Caco-2 (cell line): ENCODE data around the gene SLC35B4. TPM values are rescaled to one million over a fixed set of nuclear protein-coding genes. Genes with fewer than 3 reads are reported as not detected.

Experiments
- BruUV-seq: library from RNA; stranded (reverse); fragments of 400-500 nt; replicated peaks from 2 replicates; lab custom pipeline; 2021; lab: Mats Ljungman, UMichigan
- CTCF ChIA-PET: fragments of 300-600 bp; sonication (Branson Sonifier 250); formaldehyde crosslinking; loops from one replicate; lab custom pipeline; 2022; ENCODE audit warnings: antibody characterized with exemption; lab: Charles Lee
- POLR2A ChIA-PET: fragments of 300-600 bp; sonication (Branson Sonifier 250); formaldehyde crosslinking; loops from one replicate; lab custom pipeline; 2022; ENCODE audit warnings: antibody characterized with exemption; lab: Charles Lee
- DNase-seq, 2 experiments: peaks; one replicate each; pipeline versions ENCODE4 v3.0.0 to v3.0.0-alpha.2; 2020 to 2022
- H3K27me3 ChIP-seq: replicated peaks from 2 replicates; pipeline ENCODE4 v1.6.0; 2011; ENCODE audit warnings: low read length; ENCODE audit not compliant: control insufficient read depth, insufficient read depth
- H3K36me3 ChIP-seq: 2 replicates; pipeline ENCODE4 v1.5.1; 2011; ENCODE audit warnings: low read length; ENCODE audit not compliant: control insufficient read depth, insufficient read depth
- H3K4me1 ChIP-seq: fragments of 250-450 bp; sonication (Bioruptor Pico); 2 replicates; pipeline ENCODE4 v1.5.1; 2020; ENCODE audit warnings: mild to moderate bottlenecking
- H3K4me3 ChIP-seq: 2 replicates; pipeline ENCODE4 v1.5.1; 2011; ENCODE audit warnings: low read depth, mild to moderate bottlenecking, control low read depth, low read length
- H3K9me3 ChIP-seq: fragments of 250-450 bp; sonication (Bioruptor Pico); 2 replicates; pipeline ENCODE4 v1.5.1; 2020; ENCODE audit warnings: mild to moderate bottlenecking, moderate library complexity
- H3K27ac Mint-ChIP-seq: one replicate; pipeline ENCODE4 v1.8.0; 2022; ENCODE audit warnings: mixed read lengths; ENCODE audit not compliant: unreplicated experiment
- H3K27me3 Mint-ChIP-seq: one replicate; pipeline ENCODE4 v1.8.0; 2022; ENCODE audit warnings: mixed read lengths; ENCODE audit not compliant: insufficient read depth, unreplicated experiment
- H3K36me3 Mint-ChIP-seq: one replicate; pipeline ENCODE4 v1.8.0; 2022; ENCODE audit warnings: mild to moderate bottlenecking, mixed read lengths; ENCODE audit not compliant: insufficient read depth, unreplicated experiment
- H3K4me1 Mint-ChIP-seq: one replicate; pipeline ENCODE4 v1.8.0; 2022; ENCODE audit warnings: low read depth, mixed read lengths; ENCODE audit not compliant: unreplicated experiment
- H3K4me3 Mint-ChIP-seq: one replicate; pipeline ENCODE4 v1.8.0; 2022; ENCODE audit warnings: mild to moderate bottlenecking, moderate library complexity, mixed read lengths; ENCODE audit not compliant: unreplicated experiment
- H3K9me3 Mint-ChIP-seq: one replicate; pipeline ENCODE4 v1.8.0; 2022; ENCODE audit warnings: mixed read lengths; ENCODE audit not compliant: unreplicated experiment
- CTCF ChIP-seq, 2 experiments: fragments of 200-600 bp in 1 of 2; IDR thresholded peaks; 1 replicate in 1 of 2; 2 replicates in 1 of 2; pipeline versions ENCODE4 v1.5.1 to v1.8.0; 2011 to 2022; ENCODE audit warnings: antibody characterized with exemption in 1 of 2, control low read depth in 1 of 2, inconsistent platforms in 1 of 2, low read depth in 1 of 2, low read length in 1 of 2, mild to moderate bottlenecking in 1 of 2, moderate library complexity in 1 of 2; ENCODE audit not compliant: insufficient read depth in 1 of 2, severe bottlenecking in 1 of 2, unreplicated experiment in 1 of 2
- intact Hi-C: fragments of 100-400 bp; cut with micrococcal nuclease; formaldehyde crosslinking; loops from one replicate; pipeline ENCODE4 v1.10.0; 2022; ENCODE audit not compliant: unreplicated experiment
- total RNA-seq: library from RNA; stranded (reverse); gene quantifications from 2 replicates; pipeline ENCODE4 v1.2.3, GENCODE V29; 2022

Gene SLC35B4
- total RNA-seq, 1 experiment from 2014 or later: 18.2 TPM

- CTCF ChIA-PET: no interaction called here
- H3K27me3 Mint-ChIP-seq: no peaks in the 10 kb centered on the region
- POLR2A ChIA-PET: interaction anchor here (0.7 kb wide), 1 partner anchor 15 kb away, joined by 3 read pairs; no protein-coding TSS in a partner anchor
Measured at GRCh38 chr7:134307320-134307719, 9.4 kb downstream of the SLC35B4 start.

GRCh38 chr7:134302120-134302519 is 14.6 kb downstream of the SLC35B4 start:
- Histone ChIP-seq H3K27me3 (no peaks in the 10 kb centered on the region), H3K36me3 (no peaks in the 10 kb centered on the region), H3K4me1 (no peaks in the 10 kb centered on the region), H3K9me3 (no peaks in the 10 kb centered on the region), H3K4me3 (no peak overlapping the region)
- H3K4me3 Mint-ChIP-seq: no peak overlapping the region
- H3K9me3 Mint-ChIP-seq: no peaks in the 10 kb centered on the region
- no peak for DNase-seq
- H3K4me1 Mint-ChIP-seq: no peaks in the 10 kb centered on the region
- no peak for TF ChIP-seq CTCF (IDR thresholded peaks at IDR 0.05; ENCODE audit: insufficient read depth in 1 of 2, low read depth in 1 of 2, low read length in 1 of 2, severe bottlenecking in 1 of 2, unreplicated experiment in 1 of 2)
- peaks cover 14% of the 10 kb centered on the region for H3K36me3 Mint-ChIP-seq
- BruUV-seq: no TSS peak
- no peaks in the 10 kb centered on the region for H3K27me3 Mint-ChIP-seq
- ChIA-PET CTCF (no interaction called here), POLR2A (no interaction called here)
- H3K27ac Mint-ChIP-seq: no peak overlapping the region
- intact Hi-C loops: no loop called here

More at GRCh38 chr7:134307320-134307719, 9.4 kb downstream of the SLC35B4 start:
- Histone ChIP-seq H3K36me3 (no peaks in the 10 kb centered on the region), H3K27me3 (no peaks in the 10 kb centered on the region), H3K9me3 (no peaks in the 10 kb centered on the region), H3K4me1 (no peaks in the 10 kb centered on the region), H3K4me3 (no peak overlapping the region)
- H3K4me1 Mint-ChIP-seq: no peaks in the 10 kb centered on the region
- intact Hi-C loops: no loop called here
- TF ChIP-seq CTCF (IDR thresholded peaks at IDR 0.05; ENCODE audit: insufficient read depth in 1 of 2, low read depth in 1 of 2, low read length in 1 of 2, severe bottlenecking in 1 of 2, unreplicated experiment in 1 of 2): no peak
- H3K4me3 Mint-ChIP-seq: no peak overlapping the region
- no peak overlapping the region for H3K27ac Mint-ChIP-seq
- H3K36me3 Mint-ChIP-seq: peaks cover 14% of the 10 kb centered on the region
- H3K9me3 Mint-ChIP-seq: no peaks in the 10 kb centered on the region
- no TSS peak for BruUV-seq
- DNase-seq: no peak

GRCh38 chr7:134301592-134301991 is 15.1 kb downstream of the SLC35B4 start:
- Histone ChIP-seq H3K4me1 (no peaks in the 10 kb centered on the region), H3K36me3 (no peaks in the 10 kb centered on the region), H3K9me3 (no peaks in the 10 kb centered on the region), H3K4me3 (no peak overlapping the region), H3K27me3 (no peaks in the 10 kb centered on the region)
- intact Hi-C loops: no loop called here
- ChIA-PET CTCF (no interaction called here), POLR2A (no interaction called here)
- DNase-seq: no peak
- H3K9me3 Mint-ChIP-seq: no peaks in the 10 kb centered on the region
- H3K4me1 Mint-ChIP-seq: no peaks in the 10 kb centered on the region
- no peaks in the 10 kb centered on the region for H3K27me3 Mint-ChIP-seq
- BruUV-seq: no TSS peak
- no peak overlapping the region for H3K27ac Mint-ChIP-seq
- TF ChIP-seq CTCF (IDR thresholded peaks at IDR 0.05; ENCODE audit: insufficient read depth in 1 of 2, low read depth in 1 of 2, low read length in 1 of 2, severe bottlenecking in 1 of 2, unreplicated experiment in 1 of 2): no peak
- H3K36me3 Mint-ChIP-seq: peaks cover 14% of the 10 kb centered on the region
- H3K4me3 Mint-ChIP-seq: no peak overlapping the region
